HG02798 (cell line): Measurements from ENCODE around the gene TSGA10IP.

ENCODE experiments used
- ATAC-seq: cut with Tn5 transposase; IDR thresholded peaks from one replicate; pipeline ENCODE4 v1.9.1; 2021; ENCODE audit warnings: mild to moderate bottlenecking; ENCODE audit not compliant: unreplicated experiment, poor library complexity

Gene TSGA10IP

GRCh38 chr11:66002648-66003225 lies 57.5 kb downstream of the TSGA10IP start:
- ATAC-seq, result peak; percentile 71

- no peak for ATAC-seq
Observed at GRCh38 chr11:66003291-66003690, 58.0 kb downstream of the TSGA10IP start.

- no peak for ATAC-seq
Observed at GRCh38 chr11:66004186-66004585, 58.9 kb downstream of the TSGA10IP start.

GRCh38 chr11:66006134-66006890 lies 61.0 kb downstream of the TSGA10IP start:
- no peak for ATAC-seq

- ATAC-seq, result no peak
Observed at GRCh38 chr11:66006891-66007176, 61.6 kb downstream of the TSGA10IP start.

- ATAC-seq, result no peak
Observed at GRCh38 chr11:66007201-66007634, 61.9 kb downstream of the TSGA10IP start.

GRCh38 chr11:66008095-66008467 lies 62.8 kb downstream of the TSGA10IP start:
- no peak for ATAC-seq

GRCh38 chr11:66008468-66009101 lies 63.3 kb downstream of the TSGA10IP start:
- ATAC-seq, result no peak
